ENCODE results near the gene ENTPD3.

Gene ENTPD3

GRCh38 chr3:40397129-40397528, 10.1 kb downstream of the ENTPD3 start:
- no peak overlapping the region for H3K4me3 Mint-ChIP-seq
- no peak for TF ChIP-seq CTCF (IDR thresholded peaks at IDR 0.05)
- H3K9me3 Mint-ChIP-seq, result no peaks in the 10 kb centered on the region
- H3K27ac Mint-ChIP-seq, result no peak overlapping the region
- DNase-seq, result no peak
- H3K27me3 Mint-ChIP-seq (ENCODE audit: low read depth, poor library complexity), result peaks cover 21% of the 10 kb centered on the region
- H3K4me1 Mint-ChIP-seq, result no peaks in the 10 kb centered on the region
- no peaks in the 10 kb centered on the region for H3K36me3 Mint-ChIP-seq (ENCODE audit: low read depth)

- no peak overlapping the region for H3K27ac Mint-ChIP-seq
- H3K4me1 Mint-ChIP-seq, result no peaks in the 10 kb centered on the region
- no peak for DNase-seq
- H3K4me3 Mint-ChIP-seq, result no peak overlapping the region
- H3K27me3 Mint-ChIP-seq (ENCODE audit: low read depth, poor library complexity), result peaks cover 14% of the 10 kb centered on the region
- H3K9me3 Mint-ChIP-seq, result no peaks in the 10 kb centered on the region
- no peak for TF ChIP-seq CTCF (IDR thresholded peaks at IDR 0.05)
- H3K36me3 Mint-ChIP-seq (ENCODE audit: low read depth), result no peaks in the 10 kb centered on the region
These were observed 10.9 kb downstream of the ENTPD3 start for GRCh38 chr3:40397912-40398311.

GRCh38 chr3:40398346-40398745, 11.4 kb downstream of the ENTPD3 start:
- H3K4me1 Mint-ChIP-seq, result no peaks in the 10 kb centered on the region

GRCh38 chr3:40404591-40405198, 17.7 kb downstream of the ENTPD3 start:
- DNase-seq, result no peak
- Mint-ChIP-seq H3K36me3 (ENCODE audit: low read depth) (no peaks in the 10 kb centered on the region), H3K9me3 (no peaks in the 10 kb centered on the region), H3K27me3 (ENCODE audit: low read depth, poor library complexity) (peaks cover 4% of the 10 kb centered on the region), H3K27ac (no peak overlapping the region), H3K4me3 (no peak overlapping the region), H3K4me1 (no peaks in the 10 kb centered on the region)
- TF ChIP-seq CTCF (IDR thresholded peaks at IDR 0.05), result no peak

More at GRCh38 chr3:40398346-40398745, 11.4 kb downstream of the ENTPD3 start:
- Mint-ChIP-seq H3K4me3 (no peak overlapping the region), H3K36me3 (ENCODE audit: low read depth) (no peaks in the 10 kb centered on the region), H3K9me3 (no peaks in the 10 kb centered on the region), H3K27me3 (ENCODE audit: low read depth, poor library complexity) (peaks cover 14% of the 10 kb centered on the region), H3K27ac (no peak overlapping the region)
- no peak for DNase-seq
- no peak for TF ChIP-seq CTCF (IDR thresholded peaks at IDR 0.05)

GRCh38 chr3:40407007-40407406, 20.0 kb downstream of the ENTPD3 start:
- Mint-ChIP-seq H3K9me3 (no peaks in the 10 kb centered on the region), H3K27me3 (ENCODE audit: low read depth, poor library complexity) (peaks cover 7% of the 10 kb centered on the region), H3K4me3 (no peak overlapping the region), H3K36me3 (ENCODE audit: low read depth) (no peaks in the 10 kb centered on the region), H3K4me1 (no peaks in the 10 kb centered on the region), H3K27ac (no peak overlapping the region)
- no peak for DNase-seq
- TF ChIP-seq CTCF (IDR thresholded peaks at IDR 0.05), result no peak

GRCh38 chr3:40407611-40408010, 20.6 kb downstream of the ENTPD3 start:
- Mint-ChIP-seq H3K4me1 (no peaks in the 10 kb centered on the region), H3K27me3 (ENCODE audit: low read depth, poor library complexity) (peaks cover 7% of the 10 kb centered on the region), H3K4me3 (no peak overlapping the region), H3K36me3 (ENCODE audit: low read depth) (no peaks in the 10 kb centered on the region), H3K27ac (no peak overlapping the region), H3K9me3 (no peaks in the 10 kb centered on the region)
- no peak for DNase-seq
- no peak for TF ChIP-seq CTCF (IDR thresholded peaks at IDR 0.05)
